Ovary (tissue), 9 donors: ENCODE results near the gene SHMT2. TPM values are rescaled to one million over a fixed set of nuclear protein-coding genes. Genes with fewer than 3 reads are reported as not detected.
A peak's percentile ranks its signal among the peaks of the same experiment; 100 is the strongest.

ENCODE experiments used
- DNase-seq, 5 donors: peaks; one replicate each; pipeline ENCODE4 v3.0.0-alpha.2; 2019 to 2020
- H3K27ac ChIP-seq, 2 donors: fragments of 200-600 bp; one replicate each; pipeline versions ENCODE4 v1.5.1 to v1.8.0; 2019 to 2022
- H3K27me3 ChIP-seq: fragments of 200-600 bp; one replicate; pipeline ENCODE4 v1.8.0; 2022
- H3K36me3 ChIP-seq: fragments of 200-600 bp; sonication (generic); one replicate; pipeline ENCODE4 v1.5.1; 2019
- H3K4me1 ChIP-seq: one replicate; pipeline ENCODE4 v1.8.1; 2013; ENCODE audit warnings: mild to moderate bottlenecking, moderate library complexity; ENCODE audit not compliant: insufficient read depth
- H3K4me3 ChIP-seq: fragments of 200-600 bp; sonication (generic); one replicate; pipeline ENCODE4 v1.5.1; 2017
- H3K9me3 ChIP-seq, 2 donors: fragments of 200-600 bp in 1 of 2; sonication (generic) in 1 of 2; one replicate each; pipeline versions ENCODE4 v1.5.1 to v1.8.1; 2013 to 2019; ENCODE audit warnings: mild to moderate bottlenecking in 1 of 2, moderate library complexity in 1 of 2
- CTCF ChIP-seq, 3 donors: fragments of 450-650 bp in 2 of 3; fragments of 200-600 bp in 1 of 3; IDR thresholded peaks; one replicate each; pipeline versions ENCODE4 v1.5.1 to v1.8.0; 2016 to 2022; ENCODE audit warnings: antibody characterized with exemption in 3 of 3, mild to moderate bottlenecking in 1 of 3
- EP300 ChIP-seq: sonication (generic); formaldehyde crosslinking; IDR thresholded peaks from one replicate; pipeline ENCODE4 v1.6.1; 2017; ENCODE audit warnings: antibody characterized with exemption
- POLR2A ChIP-seq: fragments of 450-650 bp; IDR thresholded peaks from one replicate; pipeline ENCODE4 v1.6.1; 2017; ENCODE audit warnings: antibody characterized with exemption, mild to moderate bottlenecking, moderate library complexity
- WGBS, 3 donors: extraction: QIAGEN DNeasy Blood & Tissue Kit in 1 of 3; methylation state at CpG; one replicate each; pipeline versions ENCODE4 v1.1.5 to v1.1.7; 2013 to 2017; 5-methylcytosine and 5-hydroxymethylcytosine counted together
- intact Hi-C, 4 donors: fragments of 100-400 bp; cut with DNase I; formaldehyde crosslinking; loops; one replicate each; pipeline versions ENCODE4 v1.11.0 to v1.15.1; 2022 to 2023
- polyA plus RNA-seq, 2 donors: library from polyadenylated mRNA; stranded (reverse); fragments of 200-250 nt in 1 of 2; fragments of 350-450 nt in 1 of 2; fragmentation: Illumina TruSeq in 1 of 2; extraction: RNeasy Lipid Tissue Mini Kit (QIAGEN cat#74804) in 1 of 2; gene quantifications; one replicate each; pipeline ENCODE4 v1.2.3, GENCODE V29; 2013 to 2014
- total RNA-seq, 7 donors: library from RNA; depleted of rRNA in 2 of 7; stranded (reverse); fragments of >200 nt in 2 of 7; fragmentation: NEBNext Ultra II Directional in 3 of 7; extraction: Animal tissue kit (Norgen Biotek cat#: 25700) in 3 of 7; gene quantifications; one replicate each; pipeline versions ENCODE4 v1.1.0 to v1.2.4, GENCODE V29; 2016 to 2023
- donor health status: DM: no; HTN: no; CAD: no; lungs with moderate emphysema.
- donor health status: DM: no; HTN: no; CAD: no.
- donor health status: Bipolar disorder and iron deficiency.
- donor health status: DM: yes; HTN: yes; CAD: no.
- donor health status: DM: no; HTN: no; CAD: no.
- donor health status: DM: yes; HTN: yes; CAD: no.

SHMT2 gene
- total and polyA plus RNA-seq, 9 donors = 23.0 to 185 (median 42.0) TPM

GRCh38 chr12:57187222-57188089 lies 42.1 kb upstream of the SHMT2 start:
- Histone ChIP-seq H3K4me1 (no peaks in the 10 kb centered on the region), H3K4me3 (no peak overlapping the region), H3K36me3 (peaks cover 2% of the 10 kb centered on the region), H3K27ac (no peak overlapping the region), H3K9me3 (no peaks in the 10 kb centered on the region), H3K27me3 (no peaks in the 10 kb centered on the region)
- no peak for TF ChIP-seq POLR2A
- TF ChIP-seq EP300 = no peak
- no peak for TF ChIP-seq CTCF (IDR thresholded peaks at IDR 0.05)
- WGBS, 3 donors = 52 to 53% (median 52%) methylated on average over 21 of the region's 21 CpGs
- intact Hi-C loops = loop anchor here in 1 of 4 donors (5.0 kb wide), 1 partner anchor 115 kb away; no protein-coding TSS in a partner anchor
- peak in 1 of 5 donors; percentile 53 for DNase-seq

- intact Hi-C loops = loop anchor here in 1 of 4 donors (5.0 kb wide), 1 partner anchor 116 kb away; no protein-coding TSS in a partner anchor
- WGBS, 3 donors = 36 to 48% (median 44%) methylated on average over 8 of the region's 8 CpGs
- Histone ChIP-seq H3K4me3 (no peak overlapping the region), H3K4me1 (no peaks in the 10 kb centered on the region), H3K27me3 (no peaks in the 10 kb centered on the region), H3K36me3 (peaks cover 2% of the 10 kb centered on the region), H3K9me3 (no peaks in the 10 kb centered on the region), H3K27ac (no peak overlapping the region)
- no peak for DNase-seq
- TF ChIP-seq CTCF (IDR thresholded peaks at IDR 0.05) (no peak), POLR2A (no peak), EP300 (no peak)
These were observed 41.5 kb upstream of the SHMT2 start for GRCh38 chr12:57188090-57188425.

- intact Hi-C loops = no loop called here
- DNase-seq = no peak
- H3K9me3 ChIP-seq = no peaks in the 10 kb centered on the region
- no peak overlapping the region for H3K4me3 ChIP-seq
- no peaks in the 10 kb centered on the region for H3K27me3 ChIP-seq
- no peaks in the 10 kb centered on the region for H3K4me1 ChIP-seq
- no peak for TF ChIP-seq EP300
- TF ChIP-seq CTCF (IDR thresholded peaks at IDR 0.05) = no peak
- TF ChIP-seq POLR2A = no peak
- no peak overlapping the region for H3K27ac ChIP-seq
- 69 to 82% (median 80%) methylated on average over 6 of the region's 6 CpGs for WGBS, 3 donors
- H3K36me3 ChIP-seq = peaks cover 2% of the 10 kb centered on the region
These were observed 39.5 kb upstream of the SHMT2 start for GRCh38 chr12:57190037-57190436.

- Histone ChIP-seq H3K27me3 (no peaks in the 10 kb centered on the region), H3K9me3 (no peaks in the 10 kb centered on the region), H3K27ac (no peak overlapping the region), H3K36me3 (no peaks in the 10 kb centered on the region), H3K4me1 (no peaks in the 10 kb centered on the region), H3K4me3 (no peak overlapping the region)
- no peak for DNase-seq
- intact Hi-C loops = no loop called here
- TF ChIP-seq CTCF (IDR thresholded peaks at IDR 0.05) (no peak), POLR2A (no peak), EP300 (no peak)
- WGBS, 3 donors = 84 to 89% (median 85%) methylated on average over 23 of the region's 23 CpGs
These were observed 38.7 kb upstream of the SHMT2 start for GRCh38 chr12:57190821-57191220.
